ENCODE results near the gene BCL11A.

The BCL11A gene

GRCh38 chr2:60459851-60460250 is 93.6 kb downstream of the BCL11A start:
- no peak overlapping the region for H3K27ac ChIP-seq
- H3K4me3 ChIP-seq: no peak overlapping the region
- no peak overlapping the region for H3K9ac ChIP-seq (ENCODE audit: insufficient read length)
- TF ChIP-seq FOXP2 (optimal IDR thresholded peaks at IDR 0.05; ENCODE audit: control extremely low read depth, extremely low read length, insufficient read depth): no peak
- TF ChIP-seq EZH2 (IDR thresholded peaks at IDR 0.05): no peak
- TF ChIP-seq POLR2AphosphoS5 (IDR thresholded peaks at IDR 0.05; ENCODE audit: borderline replicate concordance, low read depth, low read length): no peak
- no peaks in the 10 kb centered on the region for H3K36me3 ChIP-seq (ENCODE audit: insufficient read depth, low read length)
- DNase-seq (ENCODE audit: low read depth, low spot score): no peak
- H3K9me3 ChIP-seq (ENCODE audit: low read depth, low read length): no peaks in the 10 kb centered on the region

- Histone ChIP-seq H3K9me3 (ENCODE audit: low read depth, low read length) (no peaks in the 10 kb centered on the region), H3K9ac (ENCODE audit: insufficient read length) (no peak overlapping the region), H3K4me3 (no peak overlapping the region), H3K36me3 (ENCODE audit: insufficient read depth, low read length) (no peaks in the 10 kb centered on the region), H3K27ac (no peak overlapping the region)
- TF ChIP-seq FOXP2 (optimal IDR thresholded peaks at IDR 0.05; ENCODE audit: control extremely low read depth, extremely low read length, insufficient read depth): no peak
- no peak for TF ChIP-seq EZH2 (IDR thresholded peaks at IDR 0.05)
- TF ChIP-seq POLR2AphosphoS5 (IDR thresholded peaks at IDR 0.05; ENCODE audit: borderline replicate concordance, low read depth, low read length): no peak
- DNase-seq (ENCODE audit: low read depth, low spot score): no peak
These were observed 97.2 kb downstream of the BCL11A start for GRCh38 chr2:60456115-60456770.

- no peak overlapping the region for H3K9ac ChIP-seq (ENCODE audit: insufficient read length)
- no peak for DNase-seq (ENCODE audit: low read depth, low spot score)
- no peak overlapping the region for H3K4me3 ChIP-seq
- H3K36me3 ChIP-seq (ENCODE audit: insufficient read depth, low read length): no peaks in the 10 kb centered on the region
- no peak overlapping the region for H3K27ac ChIP-seq
- H3K9me3 ChIP-seq (ENCODE audit: low read depth, low read length): no peaks in the 10 kb centered on the region
- no peak for TF ChIP-seq POLR2AphosphoS5 (IDR thresholded peaks at IDR 0.05; ENCODE audit: borderline replicate concordance, low read depth, low read length)
These were observed 99.6 kb downstream of the BCL11A start for GRCh38 chr2:60453872-60454271.

GRCh38 chr2:60453301-60453700 is 100.2 kb downstream of the BCL11A start:
- TF ChIP-seq POLR2AphosphoS5 (IDR thresholded peaks at IDR 0.05; ENCODE audit: borderline replicate concordance, low read depth, low read length): no peak
- TF ChIP-seq EZH2 (IDR thresholded peaks at IDR 0.05): no peak
- no peak for TF ChIP-seq FOXP2 (optimal IDR thresholded peaks at IDR 0.05; ENCODE audit: control extremely low read depth, extremely low read length, insufficient read depth)
- Histone ChIP-seq H3K9me3 (ENCODE audit: low read depth, low read length) (no peaks in the 10 kb centered on the region), H3K36me3 (ENCODE audit: insufficient read depth, low read length) (no peaks in the 10 kb centered on the region), H3K27ac (no peak overlapping the region), H3K9ac (ENCODE audit: insufficient read length) (no peak overlapping the region), H3K4me3 (no peak overlapping the region)
- DNase-seq (ENCODE audit: low read depth, low spot score): no peak

GRCh38 chr2:60450488-60450887 is 103.0 kb downstream of the BCL11A start:
- no peak for DNase-seq (ENCODE audit: low read depth, low spot score)
- TF ChIP-seq FOXP2 (optimal IDR thresholded peaks at IDR 0.05; ENCODE audit: control extremely low read depth, extremely low read length, insufficient read depth) (no peak), EZH2 (IDR thresholded peaks at IDR 0.05) (no peak), POLR2AphosphoS5 (IDR thresholded peaks at IDR 0.05; ENCODE audit: borderline replicate concordance, low read depth, low read length) (no peak)
- H3K9ac ChIP-seq (ENCODE audit: insufficient read length): no peak overlapping the region
- H3K4me3 ChIP-seq: no peak overlapping the region
- no peaks in the 10 kb centered on the region for H3K9me3 ChIP-seq (ENCODE audit: low read depth, low read length)
- no peak overlapping the region for H3K27ac ChIP-seq
- H3K36me3 ChIP-seq (ENCODE audit: insufficient read depth, low read length): no peaks in the 10 kb centered on the region

- no peaks in the 10 kb centered on the region for H3K36me3 ChIP-seq (ENCODE audit: insufficient read depth, low read length)
- H3K9me3 ChIP-seq (ENCODE audit: low read depth, low read length): no peaks in the 10 kb centered on the region
- DNase-seq (ENCODE audit: low read depth, low spot score): no peak
- H3K9ac ChIP-seq (ENCODE audit: insufficient read length): no peak overlapping the region
- H3K4me3 ChIP-seq: no peak overlapping the region
- TF ChIP-seq FOXP2 (optimal IDR thresholded peaks at IDR 0.05; ENCODE audit: control extremely low read depth, extremely low read length, insufficient read depth) (no peak), EZH2 (IDR thresholded peaks at IDR 0.05) (no peak), POLR2AphosphoS5 (IDR thresholded peaks at IDR 0.05; ENCODE audit: borderline replicate concordance, low read depth, low read length) (no peak)
- no peak overlapping the region for H3K27ac ChIP-seq
These were observed 105.5 kb downstream of the BCL11A start for GRCh38 chr2:60447943-60448342.

GRCh38 chr2:60446413-60447267 is 106.8 kb downstream of the BCL11A start:
- Histone ChIP-seq H3K9ac (ENCODE audit: insufficient read length) (no peak overlapping the region), H3K36me3 (ENCODE audit: insufficient read depth, low read length) (no peaks in the 10 kb centered on the region), H3K4me3 (no peak overlapping the region), H3K9me3 (ENCODE audit: low read depth, low read length) (no peaks in the 10 kb centered on the region), H3K27ac (no peak overlapping the region)
- TF ChIP-seq POLR2AphosphoS5 (IDR thresholded peaks at IDR 0.05; ENCODE audit: borderline replicate concordance, low read depth, low read length) (no peak), FOXP2 (optimal IDR thresholded peaks at IDR 0.05; ENCODE audit: control extremely low read depth, extremely low read length, insufficient read depth) (no peak), EZH2 (IDR thresholded peaks at IDR 0.05) (no peak)
- DNase-seq (ENCODE audit: low read depth, low spot score): no peak

- Histone ChIP-seq H3K36me3 (ENCODE audit: insufficient read depth, low read length) (no peaks in the 10 kb centered on the region), H3K9me3 (ENCODE audit: low read depth, low read length) (no peaks in the 10 kb centered on the region), H3K9ac (ENCODE audit: insufficient read length) (no peak overlapping the region), H3K4me3 (no peak overlapping the region), H3K27ac (no peak overlapping the region)
- DNase-seq (ENCODE audit: low read depth, low spot score): no peak
- no peak for TF ChIP-seq FOXP2 (optimal IDR thresholded peaks at IDR 0.05; ENCODE audit: control extremely low read depth, extremely low read length, insufficient read depth)
- no peak for TF ChIP-seq POLR2AphosphoS5 (IDR thresholded peaks at IDR 0.05; ENCODE audit: borderline replicate concordance, low read depth, low read length)
- no peak for TF ChIP-seq EZH2 (IDR thresholded peaks at IDR 0.05)
These were observed 107.7 kb downstream of the BCL11A start for GRCh38 chr2:60445684-60446179.

All from SK-N-MC (cell line).